HepG2 (cell line): ENCODE data around the gene AFAP1. TPM values are rescaled to one million over a fixed set of nuclear protein-coding genes. Genes with fewer than 3 reads are reported as not detected.

ENCODE experiments used
- ATAC-seq: fragments of 200-7000 bp; cut with Tn5 transposase; 3 replicates; pipeline ENCODE4 v1.9.1; 2020; ENCODE audit warnings: mild to moderate bottlenecking, moderate library complexity
- BruUV-seq: library from RNA; stranded (reverse); fragments of 400-500 nt; replicated peaks from 2 replicates; lab custom pipeline; 2021; lab: Mats Ljungman, UMichigan
- CTCF ChIA-PET: fragments of 300-600 bp; formaldehyde crosslinking; extraction: SDS; loops from one replicate; lab custom pipeline; 2021; ENCODE audit warnings: low total read pairs, inconsistent platforms, low intra/inter-chr PET ratio; lab: Yijun Ruan, JAX
- POLR2A ChIA-PET: fragments of 350-600 bp; sonication (Branson Sonifier 250); formaldehyde crosslinking; loops from one replicate; lab custom pipeline; 2020; ENCODE audit warnings: antibody characterized with exemption, inconsistent platforms; lab: Yijun Ruan, JAX
- DNase-seq: peaks from one replicate; pipeline ENCODE4 v3.0.0-alpha.2; 2015; ENCODE audit warnings: low spot score
- FAIRE-seq: peaks from 3 replicates; lab custom pipeline; 2011; peaks lifted over from hg19 to GRCh38; lab: Jason Lieb, UNC
- H2AFZ ChIP-seq: one replicate; pipeline ENCODE4 v1.6.1; 2011; ENCODE audit warnings: low read length, inconsistent platforms
- H3K27ac ChIP-seq: fragments of 300-600 bp; 3 replicates; pipeline ENCODE4 v1.8.0; 2011; ENCODE audit warnings: mixed run types, mild to moderate bottlenecking, mixed read lengths, low read length, inconsistent platforms; ENCODE audit not compliant: insufficient read depth; ENCODE audit errors: extremely low read length
- H3K27me3 ChIP-seq, 2 experiments: fragments of 200-600 bp in 1 of 2; 2 replicates in 1 of 2; 3 replicates in 1 of 2; pipeline versions ENCODE4 v1.6.0 to v1.8.0; 2011; ENCODE audit warnings: low read length in 2 of 2, mild to moderate bottlenecking in 2 of 2, moderate library complexity in 2 of 2, inconsistent platforms in 1 of 2; ENCODE audit not compliant: insufficient read depth in 2 of 2, control insufficient read depth in 1 of 2
- H3K36me3 ChIP-seq, 2 experiments: fragments of 200-600 bp in 1 of 2; replicated peaks in 1 of 2; 2 replicates in 1 of 2; 3 replicates in 1 of 2; pipeline versions ENCODE4 v1.5.1 to v1.8.0; 2011; ENCODE audit warnings: low read length in 2 of 2, inconsistent platforms in 1 of 2; ENCODE audit not compliant: insufficient read depth in 2 of 2, control insufficient read depth in 1 of 2
- H3K4me1 ChIP-seq: 2 replicates; pipeline ENCODE4 v1.5.1; 2012; ENCODE audit warnings: low read length, inconsistent platforms; ENCODE audit not compliant: insufficient read depth
- H3K4me2 ChIP-seq: 2 replicates; pipeline ENCODE4 v1.6.0; 2011; ENCODE audit warnings: low read depth, low read length, inconsistent platforms
- H3K4me3 ChIP-seq, 3 experiments: fragments of 200-600 bp in 1 of 3; sonication (generic), shearing (Covaris generic) in 1 of 3; replicated peaks in 1 of 3; 2 replicates each; pipeline ENCODE4 v1.5.1; 2011 to 2016; ENCODE audit warnings: low read length in 3 of 3, inconsistent platforms in 2 of 3, low read depth in 2 of 3, mild to moderate bottlenecking in 2 of 3, control low read depth in 1 of 3, mixed read lengths in 1 of 3; ENCODE audit not compliant: insufficient read depth in 1 of 3
- H3K79me2 ChIP-seq: one replicate; pipeline ENCODE4 v1.6.1; 2011; ENCODE audit warnings: low read length, inconsistent platforms; ENCODE audit not compliant: insufficient read depth
- H3K9ac ChIP-seq: 2 replicates; pipeline ENCODE4 v1.6.0; 2011; ENCODE audit warnings: mild to moderate bottlenecking, low read depth, low read length, inconsistent platforms; ENCODE audit not compliant: insufficient read depth
- H3K9me3 ChIP-seq: 2 replicates; pipeline ENCODE4 v1.5.1; 2012; ENCODE audit warnings: mild to moderate bottlenecking, low read length
- H4K20me1 ChIP-seq: 2 replicates; pipeline ENCODE4 v1.6.0; 2011; ENCODE audit warnings: inconsistent platforms, mild to moderate bottlenecking, low read length, moderate library complexity; ENCODE audit not compliant: insufficient read depth
- ASH2L ChIP-seq: fragments of 300-600, 200-600 bp; sonication (generic); IDR thresholded peaks from 2 replicates; pipeline ENCODE4 v1.7.0; 2017; ENCODE audit warnings: low read depth, mild to moderate bottlenecking, moderate library complexity, mixed read lengths, low read length; ENCODE audit not compliant: insufficient read length
- CBX5 ChIP-seq: sonication (generic); formaldehyde crosslinking; IDR thresholded peaks from 2 replicates; pipeline ENCODE4 v1.4.0; 2020; ENCODE audit warnings: missing genetic modification reagents, borderline replicate concordance
- ETV5 ChIP-seq: IDR thresholded peaks from 2 replicates; pipeline ENCODE4 v1.6.1; 2018; ENCODE audit warnings: missing biosample characterization, missing genetic modification reagents, inconsistent platforms, borderline replicate concordance
- GATA4 ChIP-seq: sonication (generic); IDR thresholded peaks from 2 replicates; pipeline ENCODE4 v1.6.1; 2016; ENCODE audit warnings: antibody characterized with exemption, low read depth, borderline replicate concordance
- HOXD1 ChIP-seq: sonication (generic); formaldehyde crosslinking; IDR thresholded peaks from 2 replicates; pipeline ENCODE4 v1.5.0; 2020; ENCODE audit warnings: missing genetic modification reagents
- JUN ChIP-seq: sonication (generic); formaldehyde crosslinking; IDR thresholded peaks from 2 replicates; pipeline ENCODE4 v1.4.0; 2020; ENCODE audit warnings: mild to moderate bottlenecking, missing genetic modification reagents
- JUND ChIP-seq: sonication (generic); formaldehyde crosslinking; IDR thresholded peaks from 2 replicates; pipeline ENCODE4 v1.8.0; 2022; ENCODE audit warnings: mild to moderate bottlenecking, missing genetic modification reagents
- ZBTB14 ChIP-seq: sonication (generic); formaldehyde crosslinking; IDR thresholded peaks from 2 replicates; pipeline ENCODE4 v1.4.0; 2020; ENCODE audit warnings: missing genetic modification reagents
- ZBTB39 ChIP-seq: sonication (generic); formaldehyde crosslinking; IDR thresholded peaks from 2 replicates; pipeline ENCODE4 v1.5.0; 2020; ENCODE audit warnings: missing genetic modification reagents
- ZKSCAN1 ChIP-seq: fragments of 150-350 bp; IDR thresholded peaks from 2 replicates; pipeline ENCODE4 v1.6.1; 2014; ENCODE audit warnings: low read length
- ZNF512 ChIP-seq: sonication (generic); formaldehyde crosslinking; IDR thresholded peaks from 2 replicates; pipeline ENCODE4 v1.4.0; 2020; ENCODE audit warnings: mild to moderate bottlenecking, missing genetic modification reagents
- ZNF549 ChIP-seq: sonication (generic); formaldehyde crosslinking; IDR thresholded peaks from 2 replicates; pipeline ENCODE4 v1.5.0; 2020; ENCODE audit warnings: missing genetic modification reagents
- ZNF691 ChIP-seq: sonication (generic); formaldehyde crosslinking; IDR thresholded peaks from 2 replicates; pipeline ENCODE4 v1.4.0; 2020; ENCODE audit warnings: missing genetic modification reagents, low read depth, mild to moderate bottlenecking, borderline replicate concordance
- WGBS: methylation state at CpG from one replicate; pipeline ENCODE4 v1.1.6; 2017; ENCODE audit warnings: low lambda C conversion rate; 5-methylcytosine and 5-hydroxymethylcytosine counted together
- in situ Hi-C: cut with HindIII; loops from 2 replicates; pipeline ENCODE4 v1.10.0; 2017; ENCODE audit warnings: low pct_unique_long_range_greater_than_20kb; ENCODE audit not compliant: extremely low pct_ligation_motif_present
- intact Hi-C: fragments of 100-400 bp; cut with micrococcal nuclease; formaldehyde crosslinking; loops from one replicate; pipeline ENCODE4 v1.10.0; 2022; ENCODE audit not compliant: unreplicated experiment
- polyA plus RNA-seq, 8 experiments: library from polyadenylated mRNA; depleted of rRNA in 3 of 8; stranded (reverse) in 7 of 8; unstranded in 1 of 8; fragments of >200 nt; fragmentation: Illumina TruSeq in 4 of 8; extraction: Trizol in 4 of 8; gene quantifications; 2 replicates each; pipeline versions ENCODE4 v1.2.1 to v1.2.3, GENCODE V29; 2011 to 2016; ENCODE audit warnings: low read depth in 4 of 8, missing spikeins in 1 of 8, mixed read lengths in 1 of 8; ENCODE audit not compliant: insufficient read depth in 1 of 8
- total RNA-seq, 5 experiments: library from RNA; depleted of rRNA; stranded (reverse); fragments of >200 nt; fragmentation: Illumina TruSeq; extraction: Trizol; gene quantifications; 2 replicates each; pipeline ENCODE4 v1.2.3, GENCODE V29; 2016; ENCODE audit warnings: low read depth in 1 of 5

AFAP1 gene
- total and polyA plus RNA-seq, 2 of the 13 experiments (the other 11 are each of a cell fraction or from before 2014, with no cell fraction given), result 2.5 TPM

GRCh38 chr4:7803371-7803770 is 136.3 kb downstream of the AFAP1 start:
- no TSS peak for BruUV-seq
- Histone ChIP-seq H3K9me3 (no peaks in the 10 kb centered on the region), H3K27ac (no peak overlapping the region), H3K4me1 (peaks cover 42% of the 10 kb centered on the region), H3K79me2 (no peaks in the 10 kb centered on the region), H4K20me1 (no peaks in the 10 kb centered on the region), H3K4me3 (no peak overlapping the region), H2AFZ (no peak overlapping the region), H3K36me3 (peaks cover 3 to 25% of the 10 kb centered on the region in 2 experiments; a peak in 3 of 5 replicates), H3K9ac (no peak overlapping the region), H3K4me2 (no peak overlapping the region)
- in situ Hi-C loops, result loop anchor here (5.0 kb wide), 3 partner anchors 36 to 184 kb away; no protein-coding TSS in a partner anchor
- FAIRE-seq, result no peak
- ChIA-PET POLR2A (no interaction called here), CTCF (interaction anchor here (0.6 to 3.3 kb wide), 6 partner anchors 33 to 184 kb away, joined by 3 to 44 read pairs (median 10); no protein-coding TSS in a partner anchor)
- no peak for ATAC-seq
- DNase-seq, result no peak
- intact Hi-C loops, result no loop called here
- TF ChIP-seq ETV5 (CRISPR knock-in tag) (no peak), ZNF512 (CRISPR knock-in tag) (no peak), ZBTB14 (no peak), ZBTB39 (no peak), ZNF549 (CRISPR knock-in tag) (no peak), ZNF691 (no peak), CBX5 (CRISPR knock-in tag) (no peak), JUND (CRISPR knock-in tag) (no peak), HOXD1 (CRISPR knock-in tag) (no peak), ASH2L (no peak), GATA4 (no peak), JUN (CRISPR knock-in tag) (no peak), ZKSCAN1 (no peak)
- TF ChIP-seq, all 625 proteins: peak for 0
- no peaks in the 10 kb centered on the region for H3K27me3 ChIP-seq
- WGBS, result 100% methylated on average over 3 of the region's 7 CpGs
